Upper lobe of right lung (tissue), 1 donor: ENCODE measurements around the gene KRT32. TPM values are rescaled to one million over a fixed set of nuclear protein-coding genes. Genes with fewer than 3 reads are reported as not detected.

Source experiments
- ATAC-seq: fragments of 200-7000 bp; cut with Tn5 transposase; one replicate; pipeline ENCODE4 v1.9.1; 2020; ENCODE audit warnings: mild to moderate bottlenecking, moderate library complexity
- DNase-seq: peaks from one replicate; pipeline ENCODE4 v3.0.0-alpha.2; 2020
- H3K27ac ChIP-seq: fragments of 200-600 bp; one replicate; pipeline ENCODE4 v1.8.0; 2022
- H3K27me3 ChIP-seq: fragments of 200-600 bp; one replicate; pipeline ENCODE4 v1.8.0; 2022; ENCODE audit warnings: mild to moderate bottlenecking
- H3K36me3 ChIP-seq: fragments of 200-600 bp; one replicate; pipeline ENCODE4 v1.8.0; 2022
- H3K4me1 ChIP-seq: fragments of 200-600 bp; one replicate; pipeline ENCODE4 v1.8.0; 2022
- H3K4me3 ChIP-seq: fragments of 200-600 bp; one replicate; pipeline ENCODE4 v1.8.0; 2022; ENCODE audit warnings: mild to moderate bottlenecking
- H3K9me3 ChIP-seq: fragments of 200-600 bp; one replicate; pipeline ENCODE4 v1.8.0; 2022
- intact Hi-C: fragments of 100-400 bp; cut with DNase I; formaldehyde crosslinking; loops from one replicate; pipeline ENCODE4 v1.11.0; 2022
- total RNA-seq: library from RNA; stranded (reverse); fragmentation: NEBNext Ultra II Directional; extraction: Animal tissue kit (Norgen Biotek cat#: 25700); gene quantifications from one replicate; pipeline ENCODE4 v1.2.1, GENCODE V29; 2021
- TF ChIP-seq, protein P1 (sequence below): fragments of 200-600 bp; IDR thresholded peaks from one replicate; pipeline ENCODE4 v1.8.0; 2022; ENCODE audit warnings: antibody characterized with exemption
- donor health status: DM: no; HTN: yes; CAD: no; lungs with severe emphysema.

KRT32 gene
- total RNA-seq, 1 donor from 2014 or later = not detected

DNA sequence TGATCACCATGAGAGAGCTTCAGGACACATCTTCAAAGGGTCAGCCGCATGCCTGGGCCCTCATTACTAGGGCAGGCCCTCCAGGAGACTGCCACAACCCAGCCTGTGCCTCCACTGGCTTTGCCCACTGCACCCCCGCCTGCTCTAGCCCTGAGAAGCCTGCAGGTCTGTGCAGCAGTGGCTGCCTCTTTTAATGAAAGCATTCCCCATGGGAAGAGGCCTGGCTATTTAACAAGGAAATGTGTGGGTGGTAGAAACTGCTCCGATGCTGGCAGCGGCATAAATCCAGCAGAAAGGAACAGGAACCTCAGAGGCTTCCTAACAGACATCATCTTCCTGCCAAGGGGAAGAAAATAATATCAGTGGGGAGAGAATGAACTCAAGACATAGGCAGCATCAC, 375 bp upstream of the KRT32 start:
- Histone ChIP-seq H3K27ac (no peak overlapping the region), H3K4me1 (no peaks in the 10 kb centered on the region), H3K27me3 (no peaks in the 10 kb centered on the region), H3K36me3 (no peaks in the 10 kb centered on the region), H3K9me3 (no peaks in the 10 kb centered on the region), H3K4me3 (no peak overlapping the region)
- ATAC-seq (no peak), DNase-seq (no peak)
- TF ChIP-seq, protein P1, sequence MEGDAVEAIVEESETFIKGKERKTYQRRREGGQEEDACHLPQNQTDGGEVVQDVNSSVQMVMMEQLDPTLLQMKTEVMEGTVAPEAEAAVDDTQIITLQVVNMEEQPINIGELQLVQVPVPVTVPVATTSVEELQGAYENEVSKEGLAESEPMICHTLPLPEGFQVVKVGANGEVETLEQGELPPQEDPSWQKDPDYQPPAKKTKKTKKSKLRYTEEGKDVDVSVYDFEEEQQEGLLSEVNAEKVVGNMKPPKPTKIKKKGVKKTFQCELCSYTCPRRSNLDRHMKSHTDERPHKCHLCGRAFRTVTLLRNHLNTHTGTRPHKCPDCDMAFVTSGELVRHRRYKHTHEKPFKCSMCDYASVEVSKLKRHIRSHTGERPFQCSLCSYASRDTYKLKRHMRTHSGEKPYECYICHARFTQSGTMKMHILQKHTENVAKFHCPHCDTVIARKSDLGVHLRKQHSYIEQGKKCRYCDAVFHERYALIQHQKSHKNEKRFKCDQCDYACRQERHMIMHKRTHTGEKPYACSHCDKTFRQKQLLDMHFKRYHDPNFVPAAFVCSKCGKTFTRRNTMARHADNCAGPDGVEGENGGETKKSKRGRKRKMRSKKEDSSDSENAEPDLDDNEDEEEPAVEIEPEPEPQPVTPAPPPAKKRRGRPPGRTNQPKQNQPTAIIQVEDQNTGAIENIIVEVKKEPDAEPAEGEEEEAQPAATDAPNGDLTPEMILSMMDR = no peak
- intact Hi-C loops = no loop called here

DNA sequence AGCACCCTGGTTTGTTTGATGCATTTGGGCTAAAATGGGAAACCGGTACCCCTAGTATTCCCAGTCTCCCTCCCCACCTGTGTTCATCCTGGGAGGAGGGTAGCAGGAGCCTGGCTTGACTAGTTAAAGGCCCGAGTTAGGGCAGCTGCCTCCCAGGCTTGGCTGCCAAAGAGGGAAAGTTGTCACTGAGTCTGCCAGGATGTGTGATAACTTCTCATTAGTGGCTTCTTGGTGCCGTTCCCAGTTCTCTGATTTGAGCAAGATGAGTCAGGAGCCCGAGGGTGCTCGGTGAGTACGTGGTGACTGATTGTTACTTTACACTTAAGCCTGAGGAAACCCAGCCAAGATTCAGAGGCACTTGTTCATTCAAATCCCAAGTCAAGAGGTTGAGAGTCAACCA, 2.5 kb downstream of the KRT32 start:
- H3K4me1 ChIP-seq = no peaks in the 10 kb centered on the region
- no peak overlapping the region for H3K4me3 ChIP-seq
- peak; percentile 90 for ATAC-seq
- no peaks in the 10 kb centered on the region for H3K36me3 ChIP-seq
- TF ChIP-seq, protein P1 = no peak
- no peaks in the 10 kb centered on the region for H3K27me3 ChIP-seq
- no peak overlapping the region for H3K27ac ChIP-seq
- H3K9me3 ChIP-seq = no peaks in the 10 kb centered on the region
- DNase-seq = no peak
- intact Hi-C loops = no loop called here

DNA sequence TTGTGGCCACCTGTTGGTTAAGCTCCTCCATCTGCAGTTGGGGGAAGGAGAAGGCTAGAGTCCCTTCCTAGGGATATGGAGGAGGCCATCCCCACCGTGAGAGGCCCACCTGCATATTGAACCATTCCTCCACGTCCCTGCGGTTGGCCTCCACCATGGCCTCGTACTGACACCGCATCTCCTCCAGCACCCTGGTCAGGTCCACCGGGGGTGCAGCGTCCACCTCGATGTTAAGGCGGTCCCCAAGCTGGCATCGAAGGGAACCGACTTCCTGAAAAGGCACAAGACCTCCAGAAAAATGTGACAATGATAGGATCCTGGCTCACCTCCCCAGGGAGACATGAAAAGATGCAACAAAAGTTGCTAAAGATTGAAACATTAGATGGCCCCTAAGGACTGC, 3.0 kb downstream of the KRT32 start:
- H3K27me3 ChIP-seq = no peaks in the 10 kb centered on the region
- no peak overlapping the region for H3K27ac ChIP-seq
- intact Hi-C loops = no loop called here

GRCh38 chr17:41463746-41464145, 3.4 kb downstream of the KRT32 start:
- no peak for ATAC-seq
- TF ChIP-seq, protein P1 = no peak
- H3K4me1 ChIP-seq = no peaks in the 10 kb centered on the region
- no peak overlapping the region for H3K4me3 ChIP-seq
- intact Hi-C loops = no loop called here
- no peaks in the 10 kb centered on the region for H3K36me3 ChIP-seq
- no peaks in the 10 kb centered on the region for H3K27me3 ChIP-seq
- DNase-seq = no peak
- H3K9me3 ChIP-seq = no peaks in the 10 kb centered on the region
- no peak overlapping the region for H3K27ac ChIP-seq

More for the DNA sequence above, 3.0 kb downstream of the KRT32 start:
- Histone ChIP-seq H3K4me3 (no peak overlapping the region), H3K4me1 (no peaks in the 10 kb centered on the region), H3K36me3 (no peaks in the 10 kb centered on the region), H3K9me3 (no peaks in the 10 kb centered on the region)
- ATAC-seq (no peak), DNase-seq (no peak)
- TF ChIP-seq, protein P1 = no peak

GRCh38 chr17:41462705-41463104, 4.5 kb downstream of the KRT32 start:
- Histone ChIP-seq H3K9me3 (no peaks in the 10 kb centered on the region), H3K36me3 (no peaks in the 10 kb centered on the region), H3K27me3 (no peaks in the 10 kb centered on the region), H3K27ac (no peak overlapping the region), H3K4me1 (no peaks in the 10 kb centered on the region), H3K4me3 (no peak overlapping the region)
- TF ChIP-seq, protein P1 = no peak
- no peak for DNase-seq
- intact Hi-C loops = no loop called here
- ATAC-seq = no peak

DNA sequence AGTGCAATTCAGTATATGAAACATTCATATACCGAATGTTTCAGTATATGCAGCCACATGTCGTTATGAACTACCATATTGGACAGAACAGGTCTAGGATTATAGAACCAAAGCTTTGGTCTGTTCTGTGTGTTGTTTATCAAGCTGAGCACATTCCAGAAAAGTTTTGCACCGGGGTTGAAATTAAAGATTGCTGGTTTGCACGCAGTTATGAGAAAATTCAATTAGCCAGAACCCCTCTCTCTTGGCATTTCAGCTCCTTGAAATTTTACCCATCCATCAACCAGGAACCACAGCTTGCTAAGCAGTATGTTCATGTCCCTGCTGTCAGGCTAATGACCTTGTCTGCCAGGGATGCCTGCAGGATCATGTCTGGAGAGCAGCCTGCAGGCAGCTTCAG, 9.5 kb downstream of the KRT32 start:
- Histone ChIP-seq H3K27me3 (no peaks in the 10 kb centered on the region), H3K36me3 (no peaks in the 10 kb centered on the region), H3K9me3 (no peaks in the 10 kb centered on the region), H3K4me3 (no peak overlapping the region), H3K4me1 (no peaks in the 10 kb centered on the region), H3K27ac (no peak overlapping the region)
- TF ChIP-seq, protein P1 = no peak
- ATAC-seq (no peak), DNase-seq (no peak)
- intact Hi-C loops = no loop called here
